GM18907 (cell line): ENCODE measurements around the gene MEI1.
"Not testable (repeated sequence)": the region's sequence is repeated elsewhere in the genome, so short reads cannot be mapped to it uniquely, and the experiment has no call there.

ENCODE experiments used
- ATAC-seq: cut with Tn5 transposase; IDR thresholded peaks from one replicate; pipeline ENCODE4 v1.9.1; 2021; ENCODE audit warnings: mild to moderate bottlenecking, moderate library complexity; ENCODE audit not compliant: unreplicated experiment

The MEI1 gene

DNA sequence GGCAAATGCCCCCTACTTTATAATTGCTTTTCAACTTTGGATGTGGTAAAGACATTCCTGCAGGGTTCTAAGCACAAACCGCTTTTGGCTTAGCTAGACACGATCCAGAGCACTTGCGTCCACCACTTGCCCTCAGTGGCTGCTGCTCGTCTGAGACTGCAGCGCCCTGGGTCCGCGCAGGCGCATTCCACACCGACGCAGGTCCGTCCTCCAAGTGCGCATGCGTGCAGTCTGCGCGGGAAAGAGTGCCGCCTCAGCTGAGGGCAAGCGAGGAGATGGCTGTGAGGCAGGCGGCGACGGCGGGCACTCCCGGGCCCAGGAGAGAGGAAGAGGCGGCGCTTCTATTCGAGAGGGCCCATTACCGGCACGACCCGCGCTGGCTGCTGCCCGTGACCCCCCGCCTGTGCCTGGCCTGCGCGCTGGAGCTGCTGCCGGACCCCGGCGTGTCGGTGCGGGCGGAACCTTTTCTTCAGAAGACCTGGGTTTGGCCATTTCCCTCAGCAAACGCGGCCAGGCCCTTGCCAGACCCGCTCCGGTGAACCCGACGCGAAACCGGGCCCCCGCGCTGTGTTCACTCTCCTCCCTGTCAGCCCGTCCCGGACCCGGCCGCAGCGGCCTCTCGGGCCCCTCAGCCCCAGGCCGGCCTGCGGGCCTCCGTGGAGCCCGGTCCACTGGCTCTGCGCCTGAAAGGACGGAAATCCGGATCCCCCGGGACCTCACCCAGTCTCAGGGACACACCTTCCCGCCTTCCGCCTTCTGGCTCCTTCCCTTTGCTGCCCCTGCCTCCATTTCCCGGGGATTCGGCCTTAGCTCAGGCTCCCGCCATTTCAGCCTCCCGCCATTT, at the start of gene MEI1:
Gene MEI1, plus strand, starts transcription at position 240 of the 844 bp plus-strand sequence. Its CDS starts 36 bp downstream, at position 276.
- no peak for ATAC-seq

- no peak for ATAC-seq
These were observed 49.1 kb upstream of the MEI1 start for GRCh38 chr22:41650229-41650628.

GRCh38 chr22:41650821-41651220, 48.5 kb upstream of the MEI1 start:
- ATAC-seq = no peak

GRCh38 chr22:41654322-41654721, 45.0 kb upstream of the MEI1 start:
- ATAC-seq = no peak

DNA sequence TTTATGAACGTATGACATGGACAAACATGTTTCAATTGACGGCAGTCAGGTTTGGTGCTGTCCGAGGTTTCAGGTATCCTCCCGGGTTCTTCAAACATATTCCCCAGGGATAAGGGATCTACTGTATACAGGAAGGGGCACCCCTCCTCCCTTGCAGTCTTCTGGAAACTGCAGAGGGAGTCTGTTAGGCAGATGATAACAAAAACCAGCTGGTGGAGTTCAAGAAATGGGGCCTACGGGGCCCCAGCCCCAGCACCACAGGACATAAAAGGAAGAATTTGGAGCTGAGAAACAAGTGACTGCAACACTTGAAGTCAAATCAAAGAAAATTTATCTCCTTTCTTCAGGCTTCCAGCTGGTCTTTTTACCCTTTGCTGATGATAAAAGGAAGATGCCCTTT, 42.7 kb upstream of the MEI1 start:
- ATAC-seq = no peak

- no peak for ATAC-seq
These were observed 41.6 kb upstream of the MEI1 start for GRCh38 chr22:41657709-41658108.

GRCh38 chr22:41658869-41659268, 40.4 kb upstream of the MEI1 start:
- ATAC-seq = no peak

GRCh38 chr22:41659941-41660340, 39.4 kb upstream of the MEI1 start:
- ATAC-seq = no peak

GRCh38 chr22:41660416-41660815, 38.9 kb upstream of the MEI1 start:
- no peak for ATAC-seq

DNA sequence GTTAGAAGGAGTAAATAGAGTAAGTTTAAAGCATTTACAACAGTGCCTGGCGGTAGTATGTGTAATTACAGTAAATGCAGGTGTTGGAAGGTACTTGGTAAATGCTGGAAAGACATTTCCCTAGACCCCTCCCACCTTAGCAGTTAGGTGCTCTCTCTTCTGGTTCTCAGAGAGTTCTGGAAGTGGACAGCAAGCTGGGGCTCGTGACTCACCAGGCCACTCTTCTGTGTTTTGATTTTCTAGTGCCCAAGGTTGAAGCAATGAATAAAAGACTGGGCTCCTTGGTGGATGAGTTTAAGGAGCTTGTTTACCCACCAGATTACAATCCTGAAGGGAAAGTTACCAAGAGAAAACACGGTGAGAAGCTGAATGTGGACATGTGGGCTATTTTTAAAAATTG, 38.2 kb upstream of the MEI1 start:
- ATAC-seq = no peak

GRCh38 chr22:41661713-41662112, 37.6 kb upstream of the MEI1 start:
- ATAC-seq = no peak

DNA sequence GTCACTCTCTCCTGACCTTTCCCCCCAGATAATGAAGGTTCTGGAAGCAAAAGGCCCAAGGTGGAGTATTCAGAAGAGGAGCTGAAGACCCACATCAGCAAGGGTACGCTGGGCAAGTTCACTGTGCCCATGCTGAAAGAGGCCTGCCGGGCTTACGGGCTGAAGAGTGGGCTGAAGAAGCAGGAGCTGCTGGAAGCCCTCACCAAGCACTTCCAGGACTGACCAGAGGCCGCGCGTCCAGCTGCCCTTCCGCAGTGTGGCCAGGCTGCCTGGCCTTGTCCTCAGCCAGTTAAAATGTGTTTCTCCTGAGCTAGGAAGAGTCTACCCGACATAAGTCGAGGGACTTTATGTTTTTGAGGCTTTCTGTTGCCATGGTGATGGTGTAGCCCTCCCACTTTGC, 35.7 kb upstream of the MEI1 start:
- ATAC-seq = not testable (repeated sequence)

DNA sequence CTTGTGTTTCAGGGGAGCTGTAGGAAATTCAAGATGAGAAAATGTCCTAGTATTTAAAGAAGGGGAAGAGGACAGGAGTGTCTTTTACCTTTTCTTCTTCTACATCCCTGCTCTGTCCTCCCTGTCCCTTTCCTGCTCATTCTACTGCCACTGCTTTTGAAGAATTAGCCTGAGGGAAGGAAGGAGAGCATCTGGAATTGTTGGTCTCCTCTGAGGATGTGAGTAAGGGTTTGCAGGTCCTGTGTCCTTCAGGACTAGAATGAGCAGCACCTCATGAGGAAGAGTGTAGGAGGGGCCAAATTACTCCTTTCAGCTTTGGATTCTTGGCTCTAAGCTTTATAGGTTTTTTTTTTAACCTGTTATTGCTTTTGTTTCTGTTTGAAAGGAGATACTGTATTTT, 34.8 kb upstream of the MEI1 start:
- ATAC-seq = no peak

- ATAC-seq = no peak
These were observed 34.4 kb upstream of the MEI1 start for GRCh38 chr22:41664951-41665350.

DNA sequence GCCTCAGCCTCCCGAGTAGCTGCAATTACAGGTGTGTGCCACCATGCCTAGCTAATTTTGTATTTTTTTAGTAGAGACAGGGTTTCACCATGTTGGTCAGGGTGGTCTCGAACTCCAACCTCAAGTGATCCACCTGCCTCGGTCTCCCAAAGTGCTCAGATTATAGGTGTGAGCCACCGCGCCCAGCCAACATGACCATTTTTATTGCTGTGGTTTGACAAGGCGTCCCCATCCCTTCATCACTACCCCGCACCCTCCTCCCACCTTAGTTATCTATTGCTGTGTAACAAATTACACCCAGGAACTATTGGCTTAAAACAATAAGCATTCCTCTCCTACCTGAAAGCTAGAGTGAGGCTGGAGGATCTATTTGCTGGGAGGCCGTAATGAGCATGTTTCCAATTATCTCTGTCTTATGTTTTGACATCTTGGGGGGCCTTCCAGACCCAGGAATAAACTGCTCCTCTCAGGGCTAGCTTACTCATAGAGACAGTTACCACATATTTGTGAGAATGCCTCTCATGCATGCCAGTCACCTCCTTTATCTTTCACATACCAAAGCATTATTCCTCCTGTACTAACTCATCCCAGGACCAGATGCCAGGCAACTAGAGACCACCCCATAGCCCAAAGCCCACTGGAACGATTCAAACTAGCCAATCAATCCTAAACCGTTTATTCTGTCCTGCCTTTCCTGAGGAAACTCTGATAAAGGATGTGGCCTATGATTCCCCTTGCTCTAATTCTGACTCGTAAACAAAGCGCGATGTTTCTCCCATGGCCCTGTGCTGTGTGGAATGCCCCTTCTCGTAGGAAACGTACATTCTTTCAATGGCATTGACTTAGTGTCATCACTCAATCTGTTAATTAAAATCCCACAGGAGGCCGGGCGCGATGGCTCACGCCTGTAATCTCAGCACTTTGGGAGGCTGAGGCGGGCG, 30.1 kb upstream of the MEI1 start:
- ATAC-seq = no peak

DNA sequence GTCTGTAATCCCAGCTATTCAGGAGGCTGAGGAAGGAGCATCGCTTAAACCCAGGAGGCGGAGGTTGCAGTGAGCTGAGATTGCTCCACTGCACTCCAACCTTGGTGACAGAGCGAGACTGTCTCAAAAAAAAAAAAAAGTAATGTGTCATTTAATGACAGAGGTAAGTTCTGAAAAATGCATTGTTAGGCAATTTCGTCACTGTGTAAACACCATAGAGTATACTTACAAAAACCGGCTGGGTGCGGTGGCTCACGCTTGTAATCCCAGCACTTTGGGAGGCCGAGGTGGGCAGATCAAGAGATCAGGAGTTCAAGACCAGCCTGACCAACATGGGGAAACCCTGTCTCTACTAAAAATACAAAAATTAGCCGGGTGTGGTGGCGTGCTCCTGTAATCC, 27.2 kb upstream of the MEI1 start:
- ATAC-seq = not testable (repeated sequence)

DNA sequence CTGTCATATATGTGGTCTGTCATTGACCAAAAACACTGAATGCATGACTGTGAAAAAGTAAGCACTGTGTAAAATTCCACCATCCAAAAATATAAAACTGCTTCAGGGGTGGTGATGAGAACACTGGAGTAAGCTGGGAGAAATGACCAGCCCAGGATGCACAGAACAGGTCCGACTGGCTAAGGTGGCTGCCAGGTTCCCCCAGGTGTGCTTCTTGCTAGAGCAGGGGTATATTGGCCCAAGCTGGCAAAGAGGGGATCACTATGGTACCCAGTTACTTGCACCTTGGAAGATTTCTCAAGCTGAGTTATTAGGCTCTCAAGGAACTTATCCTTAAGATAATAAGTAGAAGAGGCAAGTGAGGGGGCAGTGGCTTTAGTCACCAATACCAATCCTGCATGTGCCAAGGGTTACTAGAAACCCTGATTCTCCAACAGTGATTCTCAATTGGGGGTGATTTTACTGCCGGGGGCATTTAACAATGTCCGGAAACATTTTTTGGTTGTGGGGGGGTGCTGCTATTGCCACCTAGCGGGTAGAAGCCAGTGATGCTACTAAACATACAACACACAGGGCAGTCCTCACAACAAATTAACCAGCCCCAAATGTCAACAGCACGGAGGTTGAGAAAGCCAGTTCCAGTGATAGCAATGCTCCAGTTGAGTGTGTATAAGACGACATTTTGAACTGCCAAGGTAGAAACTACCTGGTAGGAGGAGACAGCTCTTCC, 26.4 kb upstream of the MEI1 start:
- no peak for ATAC-seq

DNA sequence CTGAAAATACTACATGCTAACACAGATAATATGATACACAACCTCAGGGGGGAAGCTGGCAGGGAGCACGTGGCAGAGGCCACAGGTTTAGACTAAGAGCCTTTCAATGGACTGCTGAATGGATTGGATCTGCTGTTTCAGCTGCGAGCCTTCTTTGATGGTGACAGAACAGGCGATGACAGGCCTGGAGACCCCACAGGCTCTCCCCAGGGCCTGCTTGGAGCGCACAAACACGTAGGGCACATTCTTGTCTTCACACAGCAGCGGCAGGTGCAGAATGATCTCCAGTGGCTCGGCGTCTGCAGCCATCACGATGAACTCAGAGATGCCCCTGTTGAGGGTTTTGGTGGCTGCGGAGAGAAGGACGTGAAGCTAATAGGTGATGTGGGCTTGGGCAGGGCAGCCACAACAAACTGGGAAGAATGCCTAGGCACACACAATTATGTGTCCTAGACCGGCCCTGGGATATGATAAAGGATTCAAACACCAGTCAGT, 24.4 kb upstream of the MEI1 start:
- no peak for ATAC-seq

DNA sequence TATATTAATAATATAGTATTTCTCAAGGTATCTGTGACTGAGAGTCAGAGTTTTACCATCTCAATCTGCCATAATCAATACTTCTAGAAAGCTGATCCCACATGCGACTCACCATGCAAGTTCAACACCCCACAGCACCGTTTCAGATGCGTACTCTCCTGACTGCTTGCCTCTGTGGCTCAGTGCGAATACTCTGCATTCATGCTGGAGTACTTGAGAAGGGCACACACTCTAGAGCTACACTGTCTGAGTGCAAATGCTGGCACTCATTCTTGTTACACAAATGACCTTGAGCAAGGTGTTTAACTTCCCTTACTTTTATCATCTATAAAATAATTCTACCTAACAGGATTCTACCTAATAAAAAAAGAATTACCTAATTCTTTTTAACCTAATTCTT, 23.2 kb upstream of the MEI1 start:
- ATAC-seq = no peak

DNA sequence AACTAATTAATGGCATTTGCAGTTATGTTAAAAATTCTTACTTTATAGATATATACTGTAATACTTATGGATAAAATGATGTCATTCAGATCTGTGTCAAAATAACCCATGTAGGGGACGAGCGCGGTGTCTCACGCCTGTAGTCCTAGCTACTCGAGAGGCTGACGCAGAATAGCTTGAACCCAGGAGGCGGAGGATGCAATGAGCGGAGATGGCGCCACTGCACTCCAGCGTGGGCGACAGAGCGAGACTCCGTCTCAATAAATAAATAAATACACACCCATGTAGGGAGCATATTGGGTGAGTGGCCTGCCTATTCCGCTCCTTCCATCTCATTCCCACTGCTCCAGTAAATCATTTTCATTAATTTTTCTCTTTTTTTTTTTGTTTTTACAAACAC, 17.7 kb upstream of the MEI1 start:
- no peak for ATAC-seq
